Body of pancreas (tissue), 4 donors: ENCODE data around the gene PHB1.
"Not testable (repeated sequence)": the region's sequence is repeated elsewhere in the genome, so short reads cannot be mapped to it uniquely, and the experiment has no call there.

Experiments
- CTCF ChIP-seq, 7 experiments: fragments of 450-650 bp in 4 of 7; fragments of 200-600 bp in 3 of 7; sonication (generic) in 3 of 7; IDR thresholded peaks; one replicate each; pipeline ENCODE4 v1.5.1; 2016 to 2019; ENCODE audit warnings: antibody characterized with exemption in 7 of 7
- POLR2A ChIP-seq, 3 donors: fragments of 450-650 bp; IDR thresholded peaks; one replicate each; pipeline ENCODE4 v1.6.1; 2016; ENCODE audit warnings: antibody characterized with exemption in 3 of 3, mild to moderate bottlenecking in 2 of 3

GRCh38 chr17:49389514-49390347 lies 25.0 kb downstream of the PHB1 start:
- TF ChIP-seq CTCF, POLR2A (IDR thresholded peaks at IDR 0.05): not testable (repeated sequence)
